ENCODE measurements around the gene GOLGA8M.
"Not testable (repeated sequence)": the region's sequence is repeated elsewhere in the genome, so short reads cannot be mapped to it uniquely, and the experiment has no call there.

Gene GOLGA8M

GRCh38 chr15:28656018-28656360, 56.2 kb downstream of the GOLGA8M start:
- not testable (repeated sequence) for DNase-seq (ENCODE audit: low spot score)

DNA sequence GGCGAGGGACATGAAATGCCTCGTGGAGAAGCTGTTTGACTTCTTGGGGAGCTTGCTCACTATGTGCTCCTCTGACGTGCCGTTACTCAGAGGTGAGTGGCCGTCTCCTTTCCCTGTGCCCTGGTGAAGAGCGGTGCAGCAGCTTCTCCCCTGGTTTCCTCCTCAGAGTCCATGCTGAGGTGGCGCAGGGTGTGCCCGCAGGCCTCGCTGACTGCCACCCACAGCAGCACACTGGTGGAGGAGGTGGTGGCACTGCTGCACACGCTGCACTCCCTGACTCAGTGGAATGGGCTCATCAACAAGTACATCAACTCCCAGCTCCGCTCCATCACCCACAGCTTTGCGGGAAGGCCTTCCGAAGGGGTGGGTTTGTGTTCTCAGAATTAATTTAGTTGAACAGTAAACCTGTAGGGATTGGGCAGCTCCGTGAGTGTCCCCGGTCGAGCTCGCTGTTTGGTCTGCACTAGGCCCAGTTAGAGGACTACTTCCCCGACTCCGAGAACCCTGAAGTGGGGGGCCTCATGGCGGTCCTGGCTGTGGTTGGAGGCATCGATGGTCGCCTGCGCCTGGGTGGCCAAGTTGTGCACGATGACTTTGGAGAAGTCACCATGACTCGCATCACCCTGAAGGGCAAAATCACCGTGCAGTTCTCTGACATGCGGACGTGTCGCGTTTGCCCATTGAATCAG, 56.7 kb downstream of the GOLGA8M start:
- DNase-seq (ENCODE audit: low spot score): peak; percentile 0

DNA sequence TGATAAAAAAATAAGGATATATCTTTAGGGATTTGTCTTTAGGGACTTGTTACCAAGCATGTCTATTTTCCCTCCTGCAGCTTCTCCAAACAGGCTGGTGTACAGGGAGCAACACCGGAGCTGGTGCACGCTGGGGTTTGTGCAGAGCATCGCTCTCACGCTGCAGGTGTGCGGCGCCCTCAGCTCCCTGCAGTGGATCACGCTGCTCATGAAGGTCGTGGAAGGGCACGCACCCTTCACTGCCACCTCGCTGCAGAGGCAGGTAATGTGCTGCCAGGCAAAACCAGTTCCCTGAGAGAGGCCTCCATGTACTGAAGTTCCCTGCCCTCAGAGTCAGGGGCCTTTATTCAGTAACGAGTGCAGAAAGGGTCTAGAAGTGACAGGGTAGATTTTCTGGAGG, 58.0 kb downstream of the GOLGA8M start:
- DNase-seq (ENCODE audit: low spot score): not testable (repeated sequence)

DNA sequence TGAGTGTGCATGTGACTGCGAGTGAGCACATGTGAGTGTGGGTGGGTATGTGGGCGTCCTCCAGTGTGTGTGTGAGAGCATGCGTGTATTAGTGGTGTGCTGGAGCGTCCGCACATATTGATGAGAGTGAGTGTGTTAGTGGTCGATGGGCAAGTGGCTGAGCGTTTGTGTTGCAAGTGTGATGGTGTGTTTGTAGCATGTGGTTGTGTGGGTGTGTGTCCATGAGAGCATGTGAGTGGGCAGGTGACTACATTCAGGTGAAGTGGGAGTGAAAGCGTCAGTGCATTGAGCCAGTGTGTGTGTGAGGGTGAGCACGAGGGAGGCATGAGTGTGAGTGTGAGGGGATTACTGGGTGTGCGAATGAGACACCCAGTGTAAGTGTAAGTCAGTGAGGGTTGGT, 59.7 kb downstream of the GOLGA8M start:
- not testable (repeated sequence) for DNase-seq (ENCODE audit: low spot score)
